Measurements from ENCODE around the gene SLC26A1.
"Not testable (repeated sequence)": the region's sequence is repeated elsewhere in the genome, so short reads cannot be mapped to it uniquely, and the experiment has no call there.

The SLC26A1 gene

DNA sequence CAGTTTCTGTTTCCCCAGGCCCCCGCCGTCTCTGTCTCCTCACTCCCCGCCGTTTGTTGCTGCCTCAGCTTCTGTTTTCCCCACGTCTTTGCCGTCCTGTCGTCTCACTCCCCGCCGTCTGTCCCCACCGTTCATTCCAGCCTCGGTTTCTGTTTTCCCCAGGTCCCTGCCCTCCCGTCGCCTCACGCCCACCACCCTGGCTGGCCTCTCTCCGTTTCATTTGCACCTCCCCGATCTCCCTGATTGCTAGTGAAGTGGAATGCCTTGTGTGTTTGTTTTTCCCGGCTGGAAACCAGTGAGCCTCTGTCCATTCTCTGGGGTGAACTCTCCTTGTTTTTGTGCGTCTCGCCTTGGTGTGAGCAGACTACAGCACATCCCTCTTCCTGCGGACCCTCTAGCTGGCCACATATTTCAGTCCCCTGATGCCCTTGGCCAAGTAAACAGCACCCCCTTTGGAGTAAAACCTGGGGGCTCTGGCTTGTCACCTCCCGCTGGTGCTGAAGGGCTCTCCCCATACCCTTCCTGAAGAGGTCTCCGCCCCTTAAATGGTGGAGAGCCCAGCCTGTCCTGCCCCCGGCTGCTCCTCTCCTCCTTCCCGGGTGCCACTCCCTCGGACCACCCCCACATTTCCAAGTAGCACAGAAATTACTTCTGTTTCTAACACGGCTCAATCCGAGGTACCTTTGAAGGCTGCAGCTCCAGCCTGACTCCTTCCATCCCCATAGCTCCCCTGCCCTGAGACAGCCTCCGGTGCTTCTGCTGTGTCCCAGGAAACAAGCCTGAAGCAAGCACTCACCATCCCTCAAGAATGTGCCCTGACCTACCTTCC, 47.7 kb downstream of the SLC26A1 start:
- Histone ChIP-seq H3K18ac (ENCODE audit: low read length) (no peak overlapping the region), H3K27me3 (ENCODE audit: insufficient read depth, low read length) (peaks cover 2% of the 10 kb centered on the region), H3K79me1 (ENCODE audit: low read length) (no peaks in the 10 kb centered on the region), H4K91ac (ENCODE audit: low read depth, low read length) (no peak overlapping the region), H3K4me3 (ENCODE audit: low read depth, low read length) (no peak overlapping the region), H2BK12ac (ENCODE audit: low read length) (no peak overlapping the region), H3K4me1 (ENCODE audit: control insufficient read depth in 1 of 2, insufficient read depth in 2 of 2, low read length in 2 of 2) (peaks cover 0 to 3% of the 10 kb centered on the region in 2 experiments), H4K12ac (ENCODE audit: low read depth, low read length) (no peak overlapping the region), H2AFZ (ENCODE audit: insufficient read depth, low read length, poor library complexity) (no peak overlapping the region), H4K8ac (ENCODE audit: low read depth, low read length) (no peak overlapping the region), H3K14ac (ENCODE audit: low read length) (no peak overlapping the region), H3K4ac (ENCODE audit: low read depth, low read length) (no peak overlapping the region), H3K79me2 (ENCODE audit: control insufficient read depth, insufficient read depth, low read length, poor library complexity) (no peaks in the 10 kb centered on the region), H2BK120ac (ENCODE audit: insufficient read depth, low read length, poor library complexity) (no peak overlapping the region), H3K27ac (ENCODE audit: low read depth, low read length) (no peak overlapping the region), H3K9me3 (ENCODE audit: insufficient read depth, low read depth, low read length) (no peaks in the 10 kb centered on the region), H2BK5ac (ENCODE audit: low read depth, low read length, poor library complexity) (no peak overlapping the region), H3K23ac (ENCODE audit: low read length) (no peak overlapping the region), H3K36me3 (ENCODE audit: control insufficient read depth in 1 of 2, insufficient read depth in 2 of 2, low read length in 2 of 2) (no peaks in the 10 kb centered on the region), H3K4me2 (ENCODE audit: low read length) (no peak overlapping the region), H2AK5ac (ENCODE audit: low read length) (no peak overlapping the region), H3K9ac (ENCODE audit: low read length) (no peak overlapping the region)
- no peak for DNase-seq
- WGBS (ENCODE audit: extremely low coverage, insufficient coverage, insufficient read length): no CpG with 5 or more reads among the region's 28 CpGs

DNA sequence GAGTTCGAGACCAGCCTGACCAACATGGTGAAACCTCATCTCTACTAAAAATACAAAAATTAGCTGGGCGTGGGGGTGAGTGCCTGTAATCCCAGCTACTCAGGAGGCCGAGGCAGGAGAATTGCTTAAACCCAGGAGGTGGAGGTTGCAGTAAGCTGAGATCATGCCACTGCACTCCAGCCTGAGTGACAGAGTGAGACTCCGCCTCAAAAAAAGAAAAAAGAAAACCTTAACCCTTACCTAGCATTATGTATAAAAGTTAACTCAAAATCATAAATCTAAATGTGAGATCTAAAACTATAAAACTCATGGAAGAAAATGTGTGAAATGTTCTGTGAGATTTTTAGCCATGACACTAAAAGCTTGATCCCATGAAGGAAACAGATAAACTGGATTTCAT, 53.7 kb downstream of the SLC26A1 start:
- H3K9ac ChIP-seq (ENCODE audit: low read length); H3K4me1 ChIP-seq (ENCODE audit: control insufficient read depth in 1 of 2, insufficient read depth in 2 of 2, low read length in 2 of 2); H2BK12ac ChIP-seq (ENCODE audit: low read length); H2BK5ac ChIP-seq (ENCODE audit: low read depth, low read length, poor library complexity); H3K27me3 ChIP-seq (ENCODE audit: insufficient read depth, low read length); H4K91ac ChIP-seq (ENCODE audit: low read depth, low read length); H3K4me3 ChIP-seq (ENCODE audit: low read depth, low read length); H3K4ac ChIP-seq (ENCODE audit: low read depth, low read length); H2AK5ac ChIP-seq (ENCODE audit: low read length); H2AFZ ChIP-seq (ENCODE audit: insufficient read depth, low read length, poor library complexity); H3K4me2 ChIP-seq (ENCODE audit: low read length); H3K79me1 ChIP-seq (ENCODE audit: low read length); H2BK120ac ChIP-seq (ENCODE audit: insufficient read depth, low read length, poor library complexity); DNase-seq; H4K8ac ChIP-seq (ENCODE audit: low read depth, low read length); H3K14ac ChIP-seq (ENCODE audit: low read length); H3K9me3 ChIP-seq (ENCODE audit: insufficient read depth, low read depth, low read length); H3K23ac ChIP-seq (ENCODE audit: low read length); H3K79me2 ChIP-seq (ENCODE audit: control insufficient read depth, insufficient read depth, low read length, poor library complexity); H3K36me3 ChIP-seq (ENCODE audit: control insufficient read depth in 1 of 2, insufficient read depth in 2 of 2, low read length in 2 of 2); H4K12ac ChIP-seq (ENCODE audit: low read depth, low read length); H3K18ac ChIP-seq (ENCODE audit: low read length); H3K27ac ChIP-seq (ENCODE audit: low read depth, low read length): not testable (repeated sequence)
- whole genome bisulfite sequencing (ENCODE audit: extremely low coverage, insufficient coverage, insufficient read length): no CpG with 5 or more reads among the region's 4 CpGs
